GOT3 (cell line): ENCODE measurements around the gene SORCS2.

ENCODE experiments used
- DNase-seq: peaks from one replicate; lab custom pipeline; 2025; ENCODE audit warnings: mixed read lengths; lab: John Stamatoyannopoulos, UW

SORCS2 gene

DNA sequence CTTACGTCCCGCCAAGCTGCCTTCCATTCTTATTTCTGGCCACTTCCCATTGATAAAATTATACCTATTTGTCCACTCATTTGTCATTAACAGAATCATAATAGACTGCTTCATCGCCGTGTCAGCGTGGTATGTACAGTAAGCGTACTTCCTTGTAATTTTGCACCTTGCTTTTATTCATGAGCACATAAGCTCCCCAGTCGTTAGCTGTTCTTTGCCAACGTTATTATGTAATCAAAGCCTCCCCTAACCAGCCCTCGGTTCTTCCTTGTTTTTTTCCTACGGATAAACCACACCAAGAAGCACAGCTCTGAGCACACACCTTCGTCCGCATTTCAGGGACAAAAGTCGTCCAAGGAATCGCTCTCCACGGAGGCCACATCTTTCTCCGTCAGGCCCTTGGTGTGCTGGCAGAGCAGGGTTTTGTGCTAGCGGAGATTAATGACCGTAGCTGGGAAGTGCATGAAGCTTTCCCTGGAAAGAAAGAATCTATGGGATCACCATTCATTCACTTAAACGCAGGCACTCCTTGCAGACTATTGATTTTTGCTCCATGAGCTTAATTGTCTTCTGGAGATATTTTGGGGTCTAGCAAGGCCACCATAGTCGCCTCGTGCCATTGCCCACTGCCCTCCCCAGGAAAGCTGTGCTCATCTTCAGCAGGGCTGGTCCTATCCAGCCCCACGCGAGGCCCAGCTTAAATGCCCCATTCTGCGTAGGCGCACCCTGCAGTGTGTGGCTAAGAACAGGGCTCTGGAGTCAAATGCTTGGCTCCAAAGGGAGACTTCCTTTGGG, 443.3 kb downstream of the SORCS2 start:
- DNase-seq = no peak

DNA sequence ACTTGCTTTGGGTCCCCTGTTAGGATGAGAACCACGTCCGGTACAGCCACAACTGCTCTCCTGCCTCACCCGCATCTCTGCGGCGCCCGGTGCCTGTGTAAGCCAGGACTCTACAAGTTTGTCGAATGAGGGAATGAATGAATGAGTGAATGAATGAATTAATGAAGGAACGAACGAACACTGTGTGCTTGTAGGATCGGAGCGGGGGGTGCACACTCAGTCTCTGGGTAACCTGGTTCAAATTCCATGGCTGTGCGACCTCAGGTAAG, 443.8 kb downstream of the SORCS2 start:
- DNase-seq = no peak

DNA sequence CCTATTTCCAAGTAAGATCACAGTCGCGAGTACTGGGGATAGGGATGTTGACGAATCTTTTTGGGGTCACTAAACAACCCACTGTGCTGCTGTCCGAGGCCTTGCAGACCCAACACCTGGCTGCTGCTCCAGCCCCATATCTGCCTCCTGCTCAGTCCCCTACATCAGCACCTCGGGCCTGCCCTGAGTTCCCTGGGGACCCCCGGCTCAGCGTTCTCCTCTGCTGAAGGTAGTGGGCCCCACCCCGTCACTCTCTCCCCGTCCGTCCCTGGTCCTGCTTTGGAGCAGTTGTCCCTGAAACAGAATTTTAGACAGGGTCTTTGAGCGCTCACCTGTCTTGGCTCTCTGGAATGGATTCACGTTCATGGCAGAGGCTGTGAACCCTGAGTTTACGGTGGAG, 444.8 kb downstream of the SORCS2 start:
- no peak for DNase-seq

DNA sequence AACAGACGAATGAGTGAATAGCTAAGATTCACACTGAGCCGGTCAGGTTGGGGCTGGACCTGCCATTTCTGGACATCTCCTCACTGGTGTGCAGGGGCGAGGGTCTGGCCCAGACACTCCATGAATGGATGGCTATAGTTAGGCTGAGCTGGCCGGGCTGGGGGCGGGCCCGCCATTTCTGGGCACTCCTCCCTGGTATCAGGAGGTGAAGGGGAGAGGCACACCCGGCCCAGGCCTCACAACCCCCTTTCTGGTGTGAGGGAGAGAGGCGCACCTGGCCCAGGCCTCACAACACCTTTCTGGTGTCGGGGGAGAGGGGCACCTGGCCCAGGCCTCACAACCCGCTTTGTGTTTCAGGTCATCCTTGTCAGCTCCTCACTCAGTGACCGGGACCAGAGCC, 445.6 kb downstream of the SORCS2 start:
- DNase-seq = no peak

DNA sequence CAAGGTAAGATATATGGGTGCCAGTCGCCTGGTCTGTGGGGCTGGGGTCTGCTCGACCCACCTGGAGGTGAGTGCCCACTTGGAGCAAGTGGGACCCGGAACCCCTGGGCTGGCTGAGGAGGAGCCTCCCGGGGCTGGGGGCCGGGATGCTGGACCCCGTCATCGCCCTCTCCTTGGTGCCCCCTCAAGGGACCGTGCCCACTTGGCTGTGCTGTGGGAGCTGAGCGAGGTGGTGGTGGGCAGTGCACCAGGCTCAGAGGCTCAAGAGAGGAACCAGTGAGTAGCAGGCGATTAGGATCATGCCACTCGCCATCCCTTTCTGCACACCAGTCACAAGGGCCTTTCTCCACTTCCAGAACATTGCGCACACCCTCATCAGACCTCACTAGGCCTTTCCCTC, 446.2 kb downstream of the SORCS2 start:
- DNase-seq = no peak

DNA sequence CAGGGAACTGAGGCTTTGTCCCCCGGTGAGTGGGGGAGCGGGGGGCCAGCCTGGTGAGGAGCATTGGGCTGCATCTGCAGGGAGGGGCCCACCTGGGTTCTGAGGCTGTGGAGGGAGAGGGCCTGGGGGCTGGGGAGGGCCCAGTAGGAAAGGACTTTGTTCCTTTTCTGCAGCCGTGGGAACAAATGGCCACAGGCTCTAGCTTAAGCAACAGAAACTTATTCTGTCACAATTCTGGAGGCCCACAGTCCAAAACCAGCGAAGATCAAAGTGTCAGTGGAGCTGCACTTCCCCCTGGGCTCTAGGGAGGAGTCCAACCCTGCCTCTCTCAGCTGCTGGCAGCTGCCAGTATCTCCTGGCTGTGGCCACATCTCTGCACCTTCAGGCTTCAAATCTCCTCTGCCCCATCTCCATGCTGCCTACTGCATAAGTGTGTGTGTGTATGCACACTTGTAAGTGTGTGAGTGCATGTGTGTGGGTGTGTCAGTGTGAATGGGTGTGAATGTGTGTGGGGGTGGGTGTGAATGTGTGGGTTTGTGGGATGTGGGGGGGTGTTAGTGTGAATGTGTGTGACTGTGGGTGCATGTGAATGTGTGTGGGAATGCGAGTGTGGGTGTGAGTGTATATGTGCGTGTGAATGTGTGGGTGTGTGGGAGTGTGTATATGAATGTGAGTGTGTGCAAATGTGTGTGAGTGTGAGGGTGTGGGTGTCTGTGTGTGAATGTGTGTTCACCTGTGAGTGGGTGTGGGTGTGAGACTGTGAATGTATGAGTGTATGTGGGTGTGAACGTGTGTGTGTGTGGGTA, 446.8 kb downstream of the SORCS2 start:
- no peak for DNase-seq

DNA sequence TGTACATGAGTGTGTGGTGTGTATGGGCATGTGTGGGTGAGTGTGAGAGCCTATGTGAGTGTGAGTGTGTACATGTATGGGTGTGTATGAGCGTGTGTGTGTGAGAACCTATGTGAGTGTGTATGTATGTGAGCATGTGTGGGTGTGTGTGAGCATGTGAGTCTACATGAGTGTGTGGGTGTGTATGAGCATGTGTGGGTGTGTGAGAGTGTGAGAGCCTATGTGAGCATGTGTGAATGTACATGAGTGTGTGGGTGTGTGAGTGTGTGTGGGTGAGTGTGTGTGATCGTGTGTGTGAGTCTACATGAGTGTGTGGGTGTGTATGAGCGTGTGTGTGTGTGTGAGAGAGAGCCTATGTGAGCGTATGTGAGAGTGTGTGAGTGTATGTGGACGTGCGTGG, 447.8 kb downstream of the SORCS2 start:
- DNase-seq = no peak

DNA sequence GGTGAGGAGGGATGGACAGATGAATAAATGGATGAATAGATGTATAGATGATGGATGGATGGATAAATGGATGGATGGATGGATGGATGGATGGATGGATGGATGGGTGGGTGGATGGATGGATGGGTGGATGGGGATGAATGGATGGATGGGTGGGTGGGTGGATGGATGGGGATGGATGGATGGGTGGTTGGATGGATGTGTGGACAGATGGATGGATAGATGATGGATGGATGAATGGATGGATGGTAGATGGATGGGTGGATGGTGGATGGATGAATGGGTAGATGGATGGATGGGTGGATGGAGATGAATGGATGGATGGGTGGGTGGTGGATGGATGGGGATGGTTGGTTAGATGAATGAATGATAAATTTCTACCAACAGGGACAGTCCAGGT, 449.4 kb downstream of the SORCS2 start:
- no peak for DNase-seq

DNA sequence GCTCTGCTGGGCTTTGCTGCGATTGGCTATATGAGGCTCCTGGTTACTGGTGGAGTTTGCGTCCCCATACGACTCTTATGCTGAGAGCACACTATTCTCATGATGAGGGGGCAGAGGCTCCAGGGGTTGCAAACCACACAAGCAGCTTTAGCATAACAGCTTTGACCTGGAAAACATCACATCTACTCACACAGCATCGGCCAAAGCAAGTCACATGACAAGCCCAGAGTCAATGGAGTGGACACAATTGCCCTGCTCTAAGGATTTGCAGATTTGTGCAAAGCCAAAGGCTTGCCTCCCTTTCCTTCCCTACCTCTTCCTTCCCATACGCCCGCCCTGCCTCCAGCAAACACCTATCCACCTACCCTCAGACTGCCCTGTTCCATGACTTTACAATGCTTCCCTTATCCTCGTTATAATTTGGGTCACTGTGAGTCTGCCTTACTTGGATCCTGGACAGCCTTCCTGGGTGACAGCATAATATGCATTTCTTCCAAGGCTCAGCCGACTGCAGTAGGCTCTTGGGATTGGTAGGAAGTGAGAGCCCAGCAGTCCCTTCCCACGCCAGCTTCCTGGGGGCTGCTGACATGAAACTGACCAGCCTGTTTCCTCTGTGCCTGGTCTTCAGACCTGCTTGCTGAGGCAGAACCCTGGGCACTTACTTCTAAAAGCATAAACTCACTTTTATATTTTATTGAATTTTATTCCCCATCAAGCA, 450.6 kb downstream of the SORCS2 start:
- no peak for DNase-seq

DNA sequence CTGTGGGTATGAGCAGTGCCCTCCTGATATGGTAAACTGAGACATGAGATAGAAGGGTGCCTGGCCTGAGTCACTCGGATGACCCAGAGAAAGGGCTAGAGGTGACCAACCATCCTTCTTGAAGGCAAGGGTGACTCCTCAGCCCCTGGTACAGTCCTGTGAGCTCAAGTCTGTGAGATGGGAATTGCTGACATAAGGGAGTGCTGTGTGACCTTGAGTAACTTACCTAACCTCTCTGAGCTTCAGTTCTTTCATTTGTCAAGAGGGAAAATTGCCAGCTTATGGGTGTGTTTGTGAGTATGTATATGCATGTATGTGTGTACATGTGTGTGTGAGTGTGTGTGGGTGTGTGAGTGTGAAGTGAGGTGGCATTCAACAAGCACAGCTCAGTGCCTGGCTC, 452.8 kb downstream of the SORCS2 start:
- no peak for DNase-seq

DNA sequence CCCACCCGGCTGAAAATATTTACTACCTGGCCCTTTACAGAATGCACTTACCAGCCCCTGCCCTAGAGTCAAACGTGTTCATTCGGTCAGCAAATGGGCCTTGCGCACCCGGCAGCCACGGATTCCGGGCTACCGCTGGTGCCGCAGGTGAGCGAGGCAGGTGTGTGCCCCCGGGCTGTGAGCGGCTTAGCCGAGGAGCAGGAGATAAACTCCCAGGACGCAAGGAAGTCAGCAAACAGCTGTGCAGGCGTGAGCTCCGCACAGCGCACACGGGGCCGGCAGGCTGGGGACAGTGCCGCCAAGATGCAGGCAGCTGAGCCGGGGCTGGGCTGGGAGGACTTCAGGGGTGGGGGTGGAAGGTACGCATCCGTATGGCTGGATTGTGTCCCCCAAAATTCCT, 453.6 kb downstream of the SORCS2 start:
- DNase-seq = no peak

DNA sequence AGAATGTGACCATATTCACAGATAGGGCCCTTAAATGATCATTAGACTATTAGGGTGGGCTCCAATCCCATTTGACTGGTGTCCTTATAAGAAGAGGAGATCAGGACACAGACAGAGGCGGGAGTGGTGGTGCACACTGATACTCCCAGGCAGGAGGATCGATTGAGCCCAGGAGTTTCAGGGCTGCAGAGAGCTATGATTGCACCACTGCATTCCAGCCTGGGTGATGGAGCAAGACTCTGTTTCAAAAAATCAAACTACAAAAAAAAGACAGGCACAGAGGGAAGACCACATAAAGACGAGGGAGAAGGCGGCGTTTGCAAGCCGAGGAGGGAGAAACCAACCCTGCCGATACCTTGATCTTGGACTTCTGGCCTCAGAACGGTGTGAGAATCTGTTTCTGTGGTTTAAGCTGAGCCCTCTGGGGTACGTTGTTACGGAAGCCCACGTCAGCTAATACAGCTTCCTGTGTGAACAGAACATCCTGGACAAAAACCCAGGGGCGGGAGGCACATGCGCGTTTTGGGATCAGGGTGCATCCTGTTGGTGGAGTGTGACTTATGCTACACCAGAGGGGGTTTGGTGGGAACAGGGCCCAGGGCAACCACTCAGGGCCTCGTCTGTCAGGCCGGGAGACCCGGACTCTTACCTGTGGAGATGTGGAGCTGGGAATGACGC, 454.2 kb downstream of the SORCS2 start:
- no peak for DNase-seq

DNA sequence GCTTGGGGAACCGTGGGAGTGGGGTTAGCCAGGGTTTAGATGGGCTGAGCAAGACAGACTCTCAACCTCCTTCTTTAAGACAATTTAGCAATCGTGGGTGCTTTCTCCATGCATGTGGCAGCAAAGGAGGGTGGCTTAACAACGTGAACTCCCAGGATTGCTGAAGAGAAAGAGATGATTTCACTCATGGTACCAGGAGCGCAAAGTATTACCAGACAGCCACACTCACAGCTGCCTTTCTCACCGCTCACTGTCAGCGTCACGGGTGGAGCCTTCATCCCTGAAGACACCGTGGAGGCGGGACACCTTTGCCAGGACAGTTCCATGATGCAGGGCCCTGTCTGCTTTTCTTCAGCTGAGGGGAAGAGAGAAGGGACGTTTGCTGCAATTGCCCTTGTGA, 454.8 kb downstream of the SORCS2 start:
- DNase-seq = no peak

DNA sequence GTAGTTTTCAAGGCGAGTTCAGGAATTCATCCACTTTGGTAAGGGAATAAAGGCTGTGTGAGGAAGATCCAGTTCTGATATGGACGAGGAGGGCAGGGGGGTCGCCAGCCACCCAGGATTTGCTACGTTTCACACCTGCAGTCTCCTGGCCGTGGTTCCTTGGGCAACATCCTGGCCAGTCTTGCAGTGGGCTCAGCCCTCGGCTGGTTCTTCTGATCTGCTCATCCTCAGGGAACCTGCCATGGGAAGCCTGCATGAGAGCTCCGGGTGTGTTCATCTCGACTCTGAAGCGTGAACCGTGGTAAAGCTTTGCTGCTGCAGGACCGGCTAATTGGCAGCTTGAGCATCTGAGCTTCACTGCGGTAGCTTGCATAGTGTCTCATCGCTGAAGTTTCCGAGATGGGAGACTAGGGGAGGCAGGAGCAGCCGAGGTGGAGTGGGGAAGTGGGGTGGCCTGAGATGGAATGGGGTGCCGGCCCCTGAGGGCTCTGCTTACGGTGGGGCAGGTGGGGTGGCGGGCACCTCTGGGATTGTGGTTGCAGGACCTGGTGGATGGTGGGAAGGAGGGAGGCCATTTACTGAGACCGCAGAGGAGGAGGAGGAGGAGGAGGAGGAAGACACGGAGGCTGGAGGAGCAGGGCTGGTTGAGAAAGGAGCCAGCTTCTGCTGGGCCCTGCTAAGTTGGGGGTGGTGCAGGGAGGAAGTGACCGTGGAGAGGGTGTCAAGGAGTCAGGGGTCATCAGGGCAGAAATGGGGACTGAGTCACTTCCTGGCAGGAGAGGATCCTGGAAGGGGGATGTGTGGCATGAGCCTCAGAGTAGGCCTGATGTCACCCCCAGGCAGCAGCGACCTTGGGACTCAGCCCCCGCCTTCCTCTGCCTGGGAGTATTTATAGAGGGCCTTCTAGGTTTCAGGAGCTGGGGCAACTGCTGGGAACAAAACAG, 455.5 kb downstream of the SORCS2 start:
- no peak for DNase-seq

DNA sequence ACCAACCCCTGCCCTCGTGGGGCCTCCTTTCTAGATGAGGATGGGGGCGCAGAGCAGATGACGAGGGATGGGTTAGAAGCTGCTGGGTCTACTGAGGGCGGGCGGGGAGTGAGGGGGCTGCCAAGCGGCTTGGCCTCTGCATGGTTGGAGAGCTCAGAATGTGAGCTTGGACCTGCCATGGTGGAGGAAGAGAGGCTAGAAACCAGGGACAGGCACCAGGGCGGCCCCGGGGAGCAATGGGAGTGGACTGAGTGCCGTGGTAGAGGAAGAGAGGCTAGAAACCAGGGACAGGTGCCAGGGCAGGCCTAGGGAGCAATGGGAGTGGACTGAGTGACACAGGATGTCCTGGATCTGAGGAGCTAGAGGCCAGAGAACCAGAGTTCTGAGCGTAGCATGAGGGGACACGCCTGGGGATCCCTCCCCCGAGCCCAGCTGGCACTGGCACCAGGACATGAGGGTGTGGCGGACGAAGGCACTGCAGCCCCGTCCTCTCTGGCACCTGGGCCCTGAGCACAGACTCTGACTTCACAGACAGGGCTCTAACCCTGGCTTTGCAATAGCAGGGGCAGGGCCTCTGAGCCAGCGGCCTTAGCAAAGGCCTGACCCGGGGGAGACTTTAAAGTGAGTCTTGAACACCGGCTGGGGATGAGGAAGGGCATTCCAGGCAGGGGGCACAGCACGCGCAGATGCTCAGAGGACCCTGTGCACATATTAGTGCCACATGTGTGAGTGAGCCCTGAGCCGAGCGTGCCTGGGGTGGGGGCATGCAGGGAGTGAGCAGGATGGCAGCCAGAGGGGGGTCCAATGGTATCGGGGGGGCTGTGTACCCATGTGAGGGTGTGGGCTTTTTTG, 456.4 kb downstream of the SORCS2 start:
- no peak for DNase-seq

DNA sequence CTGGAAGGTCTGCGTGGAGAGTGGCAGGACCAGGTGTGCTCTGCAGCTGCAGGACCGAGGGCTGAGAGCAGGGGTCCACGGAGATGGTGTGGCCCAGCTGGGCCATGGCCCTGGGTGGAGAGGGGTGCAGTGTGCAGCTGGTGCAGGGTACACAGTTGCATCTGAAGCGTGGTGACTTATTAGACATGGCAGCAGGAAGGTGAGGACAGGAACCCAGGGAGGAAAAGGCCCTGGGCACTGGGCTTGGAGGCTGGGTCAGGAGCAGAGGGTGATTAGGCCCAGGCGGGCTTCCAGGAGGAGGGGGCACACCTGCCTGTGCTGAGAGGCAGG, 457.0 kb downstream of the SORCS2 start:
- DNase-seq = no peak

DNA sequence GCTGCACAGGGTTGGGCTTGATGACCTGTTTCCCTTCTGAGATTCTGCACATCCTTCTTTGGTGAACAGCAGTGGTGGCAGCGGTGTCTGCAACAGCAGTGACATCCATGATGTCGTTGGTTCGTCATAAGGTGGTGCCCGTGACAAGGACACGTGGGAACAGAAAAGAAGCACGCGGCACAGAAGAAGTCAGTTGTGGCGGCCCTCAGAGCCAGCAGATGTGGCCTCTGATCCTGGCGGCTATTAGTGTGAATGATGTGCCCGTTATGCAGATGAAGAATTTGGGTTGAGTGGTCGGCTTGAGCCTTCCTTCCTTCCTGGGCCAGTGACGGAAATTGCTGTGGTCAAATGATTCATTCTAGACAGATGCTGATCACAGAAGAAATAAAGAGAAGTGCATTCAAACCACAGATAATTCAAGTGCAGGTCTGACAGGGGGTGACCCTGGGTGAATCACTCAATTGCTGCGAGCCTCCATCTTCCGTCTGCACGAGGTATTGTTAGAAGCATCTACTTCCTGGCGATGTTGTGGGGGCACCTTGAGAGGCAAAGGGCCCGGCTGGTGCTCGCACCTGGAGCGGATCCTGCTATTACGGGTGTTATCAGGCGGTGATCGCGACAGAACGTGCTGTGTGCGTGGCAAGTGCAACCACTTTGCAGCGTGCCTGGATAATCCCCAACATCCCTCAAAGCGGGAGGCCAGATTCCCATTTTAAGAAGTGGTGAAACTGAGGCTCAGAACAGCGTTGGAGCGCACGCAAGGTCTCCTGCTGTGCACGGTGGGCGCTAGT, 457.6 kb downstream of the SORCS2 start:
- DNase-seq = no peak

DNA sequence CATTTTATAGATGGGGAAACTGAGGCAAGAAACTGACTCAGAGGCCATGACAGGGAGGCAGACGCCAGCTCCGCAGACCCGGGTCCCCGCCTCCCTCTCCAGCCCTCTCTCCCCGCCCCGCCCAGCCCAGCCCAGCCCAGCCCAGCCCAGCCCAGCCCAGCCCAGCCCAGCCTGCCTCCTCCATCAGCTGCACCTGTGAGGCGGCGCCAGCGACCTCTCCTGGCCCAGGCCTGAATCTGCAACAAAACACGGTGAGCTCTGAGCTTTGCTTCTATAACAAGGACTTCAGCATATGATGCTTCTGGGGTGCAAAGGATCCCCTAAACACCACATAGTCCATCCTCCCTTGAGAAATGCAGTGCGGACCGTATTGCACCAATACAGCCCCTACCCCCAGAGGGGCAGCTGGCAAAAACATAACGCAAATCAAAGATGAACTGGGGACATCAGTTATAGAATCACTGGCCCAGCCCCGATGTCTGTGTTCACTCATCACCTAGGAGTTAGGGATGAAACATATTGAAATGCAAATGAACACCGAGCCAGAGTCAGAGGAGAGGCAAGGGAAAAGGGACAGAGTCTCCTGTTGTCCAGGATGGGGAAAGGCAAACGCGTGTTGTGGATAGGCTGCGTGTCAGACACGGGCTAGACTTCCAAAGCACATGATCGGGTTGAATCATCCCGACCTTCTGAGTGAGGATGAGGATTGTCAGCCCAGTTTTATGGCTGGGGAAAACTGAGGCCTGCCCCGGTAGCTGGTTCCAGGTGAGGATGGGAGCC, 458.5 kb downstream of the SORCS2 start:
- DNase-seq = no peak

DNA sequence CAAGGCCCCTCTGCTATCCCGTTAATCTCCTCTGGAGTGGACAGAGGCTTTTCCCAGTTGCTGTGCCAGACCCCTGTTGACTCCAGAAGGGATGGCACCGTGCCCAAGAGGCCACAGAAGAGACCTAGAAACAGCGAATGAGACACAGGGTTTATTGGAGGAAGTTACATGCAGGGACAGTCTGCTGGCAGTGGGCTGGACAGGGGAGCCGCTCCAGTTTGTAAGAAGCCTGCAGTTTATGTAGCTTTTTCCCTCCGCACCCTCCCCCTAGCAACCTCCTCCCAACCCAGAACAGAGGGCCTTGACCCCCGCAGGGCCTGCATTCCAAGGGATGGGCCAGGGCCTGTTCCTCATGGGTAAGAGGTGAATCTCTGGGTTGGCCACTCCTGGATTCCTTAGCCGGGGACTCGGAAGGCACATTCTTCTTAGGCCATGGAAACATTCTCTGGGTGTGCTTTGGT, 459.2 kb downstream of the SORCS2 start:
- no peak for DNase-seq
